GM21786 (cell line): ENCODE measurements around the gene DMRTC1.
"Not testable (repeated sequence)": the region's sequence is repeated elsewhere in the genome, so short reads cannot be mapped to it uniquely, and the experiment has no call there.

Source experiments
- ATAC-seq: cut with Tn5 transposase; IDR thresholded peaks from one replicate; pipeline ENCODE4 v1.9.1; 2021; ENCODE audit not compliant: unreplicated experiment

DMRTC1 gene, protein sequence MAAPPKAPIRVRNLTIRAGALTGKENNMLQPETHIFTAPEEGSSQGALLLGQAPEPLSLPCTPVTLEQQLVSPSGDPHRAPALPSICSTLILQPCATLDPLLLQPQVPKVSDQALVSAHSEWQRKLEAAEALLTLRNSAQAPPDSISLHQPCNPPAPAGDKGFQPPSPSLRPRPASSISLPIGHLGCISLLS

GRCh38 chrX:72943819-72944169, at the start of gene DMRTC1:
DMRTC1 (minus strand) TSS chrX:72943837; CDS start chrX:72875694, 68,143 bp downstream.
- ATAC-seq, result peak; percentile 71

- not testable (repeated sequence) for ATAC-seq
Observed at GRCh38 chrX:72980894-72981469, 37.3 kb upstream of the DMRTC1 start.

DNA sequence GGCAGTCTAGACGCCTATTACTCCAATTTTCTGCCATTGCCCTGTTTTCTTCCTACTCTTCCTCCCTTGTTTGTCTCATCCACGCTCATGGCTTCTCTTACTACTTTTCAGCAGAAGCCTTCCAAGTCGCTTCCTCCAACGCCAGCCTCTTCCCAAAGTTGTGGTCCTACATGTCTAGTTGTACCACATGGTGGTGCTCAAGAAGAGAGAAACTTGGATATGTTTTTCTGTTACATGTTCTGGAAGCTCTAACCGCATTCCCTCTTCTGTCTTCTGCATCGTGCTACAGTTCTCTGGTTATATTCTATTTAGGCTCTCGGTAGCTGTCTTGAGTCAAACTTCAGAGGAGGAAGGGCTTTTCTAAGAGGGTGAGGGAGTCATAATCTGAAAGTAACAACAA, 31.2 kb upstream of the DMRTC1 start:
- ATAC-seq, result not testable (repeated sequence)

DNA sequence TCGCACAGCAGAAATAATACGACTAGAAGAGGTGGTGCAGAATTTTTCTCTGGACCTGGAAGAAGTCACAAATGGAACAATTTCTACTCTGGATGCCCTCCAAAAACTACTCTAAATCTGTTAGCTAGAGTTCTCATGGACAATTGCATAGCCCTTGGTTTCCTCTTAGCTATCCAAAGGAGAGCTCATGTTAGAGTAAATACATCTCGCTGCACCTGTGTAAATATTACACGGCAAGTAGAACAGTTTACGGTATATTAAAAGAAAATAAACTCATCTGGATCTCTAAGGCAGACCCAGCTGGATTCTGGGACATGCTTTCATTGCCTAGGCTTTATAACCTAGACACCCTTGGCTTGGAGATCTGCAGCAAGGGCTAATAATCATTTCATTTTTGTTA, 28.2 kb upstream of the DMRTC1 start:
- not testable (repeated sequence) for ATAC-seq

- not testable (repeated sequence) for ATAC-seq
Observed at GRCh38 chrX:72959971-72960370, 16.3 kb upstream of the DMRTC1 start.

GRCh38 chrX:72943035-72943818, 410 bp downstream of the DMRTC1 start:
- ATAC-seq, result peak; percentile 81

DNA sequence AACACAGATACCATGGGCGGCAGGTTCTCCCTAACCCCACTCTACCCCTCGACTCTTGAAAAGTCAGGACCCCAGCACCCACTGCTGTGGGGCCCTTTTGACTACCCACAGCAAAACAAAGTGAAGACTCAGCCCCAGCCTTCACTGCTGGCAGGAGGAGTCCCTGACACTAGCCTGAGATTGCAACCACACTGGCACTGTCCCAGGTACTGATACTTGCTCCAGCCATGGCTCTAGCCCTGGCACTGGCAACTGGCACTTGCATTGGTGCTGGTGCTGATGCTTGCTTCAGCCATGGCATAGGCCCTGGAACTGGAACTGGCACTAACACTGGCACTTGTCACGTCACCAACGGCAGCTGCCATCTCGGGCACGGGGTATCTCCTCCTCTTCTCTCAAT, 1.4 kb downstream of the DMRTC1 start:
- ATAC-seq, result not testable (repeated sequence)

DNA sequence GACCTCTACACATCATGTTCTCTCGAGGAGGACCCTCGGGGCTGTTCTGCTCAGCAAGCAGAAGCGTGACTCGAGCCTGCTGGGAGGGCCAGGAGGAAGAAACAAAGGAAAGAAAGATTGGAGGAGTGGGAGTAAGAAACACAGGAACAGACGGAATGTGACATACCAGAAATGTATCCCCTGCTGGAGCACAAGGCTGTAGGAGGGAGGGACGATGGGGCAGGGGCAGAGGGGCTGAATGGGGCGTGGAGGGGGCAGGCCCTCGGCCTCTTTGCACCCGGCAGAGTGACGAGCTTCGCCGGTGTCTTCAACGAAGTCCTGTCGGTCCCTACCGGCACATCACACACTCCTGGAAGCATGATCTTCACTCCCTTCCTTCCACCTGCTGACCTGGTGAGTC, 5.7 kb downstream of the DMRTC1 start, which contains the start of gene FAM236A:
FAM236A (plus strand) TSS at position 301 of the 400 bp plus-strand sequence; CDS start at position 358, 57 bp downstream.
- ATAC-seq, result not testable (repeated sequence)

DNA sequence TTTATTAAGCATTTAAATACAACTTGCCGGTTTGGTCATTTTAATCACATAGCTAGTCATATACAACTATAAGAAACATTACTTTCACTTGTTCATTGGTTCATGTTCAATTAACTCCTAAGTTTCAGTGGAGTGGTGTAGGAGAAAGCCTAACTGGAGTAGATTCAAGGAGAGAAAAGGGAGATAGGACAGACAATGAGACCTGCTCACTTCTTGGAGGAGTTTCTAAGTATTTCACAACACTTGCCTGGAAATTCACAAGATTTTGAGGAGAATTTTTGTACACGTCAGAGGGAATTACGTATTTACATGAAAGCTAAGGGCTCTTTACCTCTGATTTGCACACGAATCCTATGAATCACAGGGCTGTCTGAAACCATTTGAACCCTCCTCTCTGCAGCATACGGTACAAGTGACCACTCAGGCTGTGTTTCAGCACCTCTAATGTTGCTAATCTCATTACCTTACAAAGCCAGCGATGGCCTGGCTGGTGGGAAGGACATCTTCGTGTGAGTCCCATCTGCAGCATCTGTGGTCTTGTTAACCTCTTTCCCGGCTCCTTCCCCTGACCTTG, 6.7 kb downstream of the DMRTC1 start:
- not testable (repeated sequence) for ATAC-seq

DNA sequence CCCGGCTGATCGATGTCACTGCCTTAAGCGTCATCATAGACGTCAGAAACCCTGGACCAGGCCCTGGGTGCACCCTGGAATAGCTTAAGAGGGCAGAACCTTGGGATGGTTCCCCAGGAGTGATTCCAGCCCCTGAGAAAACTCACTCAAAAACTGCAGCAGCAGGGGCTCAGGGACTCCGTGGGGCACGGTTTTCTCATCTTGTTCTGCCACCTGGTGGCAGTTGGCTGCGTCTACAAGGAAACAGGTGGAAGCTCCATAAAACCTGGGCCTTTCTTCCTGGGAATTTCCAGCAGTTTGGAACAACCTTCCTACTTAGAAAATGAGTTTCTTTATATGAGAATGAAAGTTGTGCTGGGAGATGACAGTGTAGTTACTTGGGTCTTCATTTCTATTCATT, 7.2 kb downstream of the DMRTC1 start:
- not testable (repeated sequence) for ATAC-seq

- not testable (repeated sequence) for ATAC-seq
Observed at GRCh38 chrX:72932283-72932682, 11.4 kb downstream of the DMRTC1 start.

- not testable (repeated sequence) for ATAC-seq
Observed at GRCh38 chrX:72916096-72916495, 27.5 kb downstream of the DMRTC1 start.

- not testable (repeated sequence) for ATAC-seq
Observed at GRCh38 chrX:72912315-72912714, 31.3 kb downstream of the DMRTC1 start, which contains the start of gene FAM236C. FAM236C (plus strand) TSS chrX:72912615; CDS start chrX:72912715, 100 bp downstream.

DNA sequence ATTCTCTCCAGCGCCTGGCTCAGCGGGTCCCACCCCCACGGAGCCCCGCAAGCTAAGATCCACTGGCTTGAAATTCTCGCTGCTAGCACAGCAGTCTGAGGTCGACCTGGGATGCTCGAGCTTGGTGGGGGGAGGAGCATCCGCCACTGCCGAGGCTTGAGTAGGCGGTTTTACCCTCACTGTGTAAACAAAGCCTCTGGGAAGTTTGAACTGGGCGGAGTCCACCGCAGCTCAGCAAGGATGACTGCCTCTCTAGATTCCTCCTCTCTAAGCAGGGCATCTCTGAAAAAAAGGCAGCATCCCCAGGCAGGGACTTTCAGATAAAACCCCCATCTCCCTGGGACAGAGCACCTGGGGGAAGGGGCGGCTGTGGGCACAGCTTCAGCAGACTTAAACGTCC, 53.9 kb downstream of the DMRTC1 start:
- ATAC-seq, result not testable (repeated sequence)

DNA sequence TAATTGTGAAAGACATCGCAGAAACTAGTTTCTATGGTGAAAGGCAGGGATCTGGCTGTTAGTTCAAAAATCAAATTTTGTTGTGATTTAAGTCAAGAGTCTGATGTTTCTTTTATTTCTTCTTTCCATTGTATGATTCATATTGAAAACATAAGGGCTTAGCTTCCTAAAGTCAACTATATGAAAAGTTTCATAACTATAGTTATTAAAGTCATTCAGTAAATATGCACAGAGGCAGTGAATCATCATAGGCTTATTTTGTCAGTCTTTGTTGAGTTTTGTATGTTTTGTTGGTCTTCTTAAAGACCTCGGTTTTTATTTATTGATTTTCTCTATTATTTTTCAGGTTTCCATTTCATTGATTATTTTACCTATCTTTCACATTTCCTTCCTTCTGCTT, 60.7 kb downstream of the DMRTC1 start:
- not testable (repeated sequence) for ATAC-seq

DNA sequence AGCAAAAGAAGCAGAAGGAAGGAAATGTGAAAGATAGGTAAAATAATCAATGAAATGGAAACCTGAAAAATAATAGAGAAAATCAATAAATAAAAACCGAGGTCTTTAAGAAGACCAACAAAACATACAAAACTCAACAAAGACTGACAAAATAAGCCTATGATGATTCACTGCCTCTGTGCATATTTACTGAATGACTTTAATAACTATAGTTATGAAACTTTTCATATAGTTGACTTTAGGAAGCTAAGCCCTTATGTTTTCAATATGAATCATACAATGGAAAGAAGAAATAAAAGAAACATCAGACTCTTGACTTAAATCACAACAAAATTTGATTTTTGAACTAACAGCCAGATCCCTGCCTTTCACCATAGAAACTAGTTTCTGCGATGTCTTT, 106.1 kb downstream of the DMRTC1 start:
- ATAC-seq, result not testable (repeated sequence)

- not testable (repeated sequence) for ATAC-seq
Observed at GRCh38 chrX:72830701-72831100, 112.9 kb downstream of the DMRTC1 start.
